Right ventricle myocardium superior (tissue), 1 donor: ENCODE measurements around the gene UPB1. TPM values are rescaled to one million over a fixed set of nuclear protein-coding genes. Genes with fewer than 3 reads are reported as not detected.

Experiments used
- ATAC-seq: fragments of 200-7000 bp; cut with Tn5 transposase; one replicate; pipeline ENCODE4 v1.9.1; 2020; ENCODE audit warnings: mild to moderate bottlenecking; ENCODE audit not compliant: poor library complexity
- DNase-seq: peaks from one replicate; pipeline ENCODE4 v3.0.0-alpha.2; 2020
- intact Hi-C: fragments of 100-400 bp; cut with DNase I; formaldehyde crosslinking; loops from one replicate; pipeline ENCODE4 v1.11.2; 2022
- long read RNA-seq: library from polyadenylated mRNA; unstranded; transcript quantifications from one replicate; pipeline ENCODE4 v2.0.0, GENCODE V29; 2021
- total RNA-seq: library from RNA; stranded (reverse); fragmentation: NEBNext Ultra II Directional; extraction: Animal tissue kit (Norgen Biotek cat#: 25700); gene quantifications from one replicate; pipeline ENCODE4 v1.2.1, GENCODE V29; 2021
- donor health status: DM: no; HTN: yes; CAD: no; lungs with severe emphysema.

UPB1 gene
- total RNA-seq: 1.7 TPM
- long read RNA-seq, partial matches to known transcripts: 0 of 1 reads
- long read RNA-seq, other reads (novel, unspliced or antisense): 1 of 1 reads

DNA sequence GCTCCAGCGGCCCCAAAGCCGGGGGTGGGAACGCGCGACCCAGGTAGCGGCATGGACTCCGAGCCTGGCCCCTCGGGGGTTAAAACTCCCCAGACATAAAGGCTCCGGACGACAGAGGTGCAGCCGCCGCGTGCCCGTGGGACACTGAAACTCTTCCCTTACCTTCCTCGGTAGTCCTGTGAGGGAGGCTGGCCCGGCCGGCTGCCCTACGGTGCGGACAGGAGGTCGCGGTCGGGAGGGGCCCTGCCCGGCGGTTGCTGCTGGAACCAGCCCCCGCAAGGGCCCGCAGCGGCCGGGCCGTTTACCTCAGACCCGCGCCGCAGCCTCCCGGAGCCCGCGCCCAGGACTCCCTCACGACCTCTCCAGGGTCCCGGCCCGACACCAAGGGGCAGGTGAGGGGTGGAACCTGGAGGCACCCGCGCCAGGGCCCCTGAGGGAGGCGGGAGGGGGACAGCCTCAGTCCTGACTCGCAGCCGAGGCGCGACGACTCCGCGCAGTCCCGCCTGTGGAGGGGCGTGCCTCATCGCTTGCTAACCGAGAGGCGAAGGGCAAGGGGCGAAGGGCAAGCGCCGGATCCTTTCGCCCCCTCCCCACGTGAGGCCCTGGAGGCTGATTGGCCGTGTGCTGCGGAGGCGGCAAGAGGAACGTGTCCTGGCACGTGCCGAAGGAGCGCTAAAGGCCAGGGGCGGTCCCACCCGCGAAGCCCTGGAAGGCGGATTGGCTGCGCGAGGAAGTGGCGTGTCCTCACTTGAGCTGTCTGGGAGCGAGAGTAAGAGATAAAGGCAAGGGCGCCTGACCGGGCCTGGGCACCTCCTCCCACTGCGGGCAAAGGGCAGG lies at the start of gene UPB1:
Gene UPB1, plus strand, starts transcription at position 805 of the 837 bp plus-strand sequence. CDS start 72 bp downstream, outside the sequence.
- intact Hi-C loops: no loop called here

DNA sequence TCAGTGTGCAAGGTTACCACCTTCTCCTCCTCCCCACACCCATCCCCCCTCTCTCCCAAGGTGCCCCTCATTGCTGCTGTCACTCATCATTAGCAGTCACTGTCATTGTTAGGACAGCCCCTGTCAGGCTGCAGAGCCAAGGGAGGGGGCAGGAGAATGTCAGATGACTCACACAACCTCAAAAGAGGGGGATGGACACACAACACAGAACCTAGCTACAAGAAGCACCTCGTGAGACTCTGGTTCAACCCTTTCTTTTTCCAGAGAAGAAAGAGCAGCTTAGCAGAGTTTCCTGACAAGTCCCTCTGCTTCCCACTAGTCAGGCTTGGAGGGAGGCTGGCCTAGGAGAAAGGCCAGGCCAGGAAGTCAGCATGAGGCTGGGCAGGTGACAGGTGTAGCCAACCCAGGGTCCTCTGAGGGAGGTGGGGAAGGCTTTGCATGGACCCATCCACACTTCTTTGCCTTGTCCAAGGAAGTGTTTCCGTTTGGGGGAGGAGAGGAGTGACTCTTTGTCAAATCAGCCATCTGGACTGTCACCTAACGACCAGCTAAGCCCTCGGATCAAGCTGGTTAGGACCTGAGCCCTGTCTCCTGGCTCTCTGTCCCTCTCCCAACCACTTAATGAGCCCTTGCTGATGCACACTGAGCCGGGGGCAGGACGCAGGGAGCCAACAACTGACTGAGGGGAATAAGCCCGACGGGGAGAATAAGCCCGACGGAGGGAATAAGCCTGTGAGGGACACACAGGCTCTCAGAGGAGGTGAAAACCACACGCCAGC lies 49.5 kb upstream of the UPB1 start:
- intact Hi-C loops: no loop called here
- ATAC-seq (no peak), DNase-seq (no peak)

More for the DNA sequence above, at the start of gene UPB1:
- no peak for DNase-seq
- peak; percentile 54 for ATAC-seq

DNA sequence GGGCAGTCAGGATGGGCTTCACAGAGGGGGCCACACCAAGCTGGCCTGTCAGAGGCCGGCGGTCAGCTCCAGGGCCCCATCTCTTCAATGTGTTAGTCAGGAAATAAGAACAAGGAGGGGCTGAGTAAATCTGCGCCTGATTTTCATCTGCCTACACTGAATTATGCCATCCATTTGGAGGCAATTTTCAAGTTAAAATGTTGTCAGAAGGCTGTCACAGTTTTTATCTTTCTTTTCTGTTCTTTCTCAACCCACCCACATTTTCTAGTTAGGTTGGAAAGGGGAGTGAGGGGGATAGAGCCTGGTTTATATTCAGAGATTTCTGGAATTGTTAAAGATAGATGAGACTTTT lies 48.9 kb upstream of the UPB1 start:
- ATAC-seq: no peak
- intact Hi-C loops: no loop called here
- no peak for DNase-seq

- intact Hi-C loops: no loop called here
- peak; percentile 23 for ATAC-seq
- no peak for DNase-seq
Observed at GRCh38 chr22:24450610-24451009, 44.5 kb upstream of the UPB1 start.

DNA sequence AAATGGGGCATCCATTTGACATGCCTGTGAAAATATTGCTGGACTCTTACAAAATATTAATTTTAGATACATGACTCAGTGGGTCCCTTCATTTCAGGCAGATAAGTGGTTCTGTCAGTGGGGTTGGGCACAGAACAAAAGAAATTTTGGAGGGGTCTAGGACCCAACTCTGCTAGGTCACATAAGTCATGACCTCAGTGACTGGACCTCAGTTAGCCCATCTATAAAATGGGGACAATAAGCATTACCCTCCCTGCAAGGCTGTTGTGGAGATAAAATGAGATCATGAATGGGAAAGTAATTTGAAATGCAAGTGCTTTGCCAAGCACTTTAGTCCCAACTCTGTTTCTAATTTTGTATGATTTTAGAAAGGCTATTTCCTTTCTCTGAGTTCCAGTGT lies 44.0 kb upstream of the UPB1 start:
- intact Hi-C loops: no loop called here

GRCh38 chr22:24453853-24454252 lies 41.3 kb upstream of the UPB1 start:
- intact Hi-C loops: no loop called here
- ATAC-seq (no peak), DNase-seq (no peak)

More for the DNA sequence above, 44.0 kb upstream of the UPB1 start:
- ATAC-seq: no peak
- no peak for DNase-seq

GRCh38 chr22:24455039-24455438 lies 40.1 kb upstream of the UPB1 start:
- no peak for DNase-seq
- peak; percentile 71 for ATAC-seq
- intact Hi-C loops: no loop called here

- ATAC-seq (peak; percentile 85), DNase-seq (peak; percentile 80)
- intact Hi-C loops: no loop called here
Observed at GRCh38 chr22:24455751-24456426, 39.2 kb upstream of the UPB1 start.

DNA sequence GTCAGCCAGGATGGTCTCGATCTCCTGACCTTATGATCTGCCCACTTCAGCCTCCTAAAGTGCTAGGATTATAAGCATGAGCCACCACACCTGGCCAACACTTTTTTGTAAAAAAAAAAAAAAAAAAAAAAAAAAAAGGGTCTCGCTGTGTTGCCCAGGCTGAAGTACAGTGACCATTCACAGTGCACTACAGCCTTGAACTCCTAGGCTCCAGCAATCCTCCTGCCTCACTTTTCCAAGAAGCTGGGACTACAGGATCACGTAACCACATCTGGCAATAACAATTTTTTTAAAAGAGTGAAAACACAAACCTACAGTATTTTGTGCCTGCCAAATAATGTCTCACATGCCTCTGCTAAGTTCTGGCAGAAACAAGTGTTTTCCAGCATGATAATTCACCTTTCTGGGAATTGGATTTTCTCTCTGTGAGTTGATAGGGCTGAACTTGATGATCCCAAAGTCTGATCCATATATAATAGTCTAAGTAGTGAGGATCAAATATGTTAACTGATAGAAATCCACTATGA lies 37.2 kb upstream of the UPB1 start:
- no peak for ATAC-seq
- DNase-seq: no peak
- intact Hi-C loops: no loop called here

DNA sequence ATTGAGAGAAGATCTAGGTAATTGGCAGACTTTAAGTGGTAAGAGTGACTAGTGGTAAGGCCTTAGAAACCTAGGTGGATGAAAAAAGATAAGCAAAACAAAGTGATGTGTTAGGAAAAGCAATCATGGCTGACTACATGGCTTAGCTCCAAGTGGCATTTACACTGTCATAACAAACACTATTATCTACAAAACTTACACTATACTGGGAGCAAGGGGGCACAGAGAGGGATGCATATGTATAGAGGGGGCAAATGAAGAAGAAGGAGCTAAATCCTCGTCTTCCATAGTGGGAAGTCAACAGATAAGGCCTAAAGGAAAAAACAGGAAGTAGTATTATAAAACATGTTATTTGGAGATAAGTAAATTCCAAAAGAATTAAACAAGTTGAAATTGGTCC lies 35.2 kb upstream of the UPB1 start:
- ATAC-seq (no peak), DNase-seq (no peak)
- intact Hi-C loops: no loop called here

DNA sequence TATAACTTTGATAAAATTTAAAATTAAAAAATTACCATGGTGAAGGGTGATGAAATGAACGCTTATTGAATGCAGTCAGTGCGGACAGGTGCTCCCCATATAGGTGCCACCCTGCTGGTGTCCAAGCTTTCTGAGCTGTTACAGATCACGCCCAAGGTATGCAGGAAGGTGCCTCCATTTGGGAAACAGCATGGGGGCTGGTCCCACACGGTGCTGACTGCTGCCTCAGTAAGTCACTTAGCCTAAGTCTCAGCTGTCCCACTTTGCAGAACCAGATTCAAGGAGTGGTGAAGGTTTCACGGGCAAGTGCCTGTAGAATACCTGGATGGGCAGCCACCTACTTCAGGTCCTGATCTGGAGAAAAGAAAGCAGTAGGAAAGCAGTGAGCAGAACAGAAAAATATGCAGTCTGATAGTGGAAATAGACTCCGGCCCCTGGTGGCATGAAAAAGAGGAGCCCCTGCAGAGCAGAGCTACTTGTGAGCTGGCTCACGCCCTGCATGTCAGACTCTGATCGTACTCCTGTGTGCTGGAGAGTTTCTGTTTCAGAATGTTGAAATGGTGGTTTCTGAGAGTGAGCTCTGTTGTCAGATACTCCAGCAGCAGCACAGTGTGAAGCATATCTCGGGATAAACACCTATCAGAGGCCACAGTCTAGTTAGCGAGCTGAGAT lies 34.6 kb upstream of the UPB1 start:
- ATAC-seq: no peak

DNA sequence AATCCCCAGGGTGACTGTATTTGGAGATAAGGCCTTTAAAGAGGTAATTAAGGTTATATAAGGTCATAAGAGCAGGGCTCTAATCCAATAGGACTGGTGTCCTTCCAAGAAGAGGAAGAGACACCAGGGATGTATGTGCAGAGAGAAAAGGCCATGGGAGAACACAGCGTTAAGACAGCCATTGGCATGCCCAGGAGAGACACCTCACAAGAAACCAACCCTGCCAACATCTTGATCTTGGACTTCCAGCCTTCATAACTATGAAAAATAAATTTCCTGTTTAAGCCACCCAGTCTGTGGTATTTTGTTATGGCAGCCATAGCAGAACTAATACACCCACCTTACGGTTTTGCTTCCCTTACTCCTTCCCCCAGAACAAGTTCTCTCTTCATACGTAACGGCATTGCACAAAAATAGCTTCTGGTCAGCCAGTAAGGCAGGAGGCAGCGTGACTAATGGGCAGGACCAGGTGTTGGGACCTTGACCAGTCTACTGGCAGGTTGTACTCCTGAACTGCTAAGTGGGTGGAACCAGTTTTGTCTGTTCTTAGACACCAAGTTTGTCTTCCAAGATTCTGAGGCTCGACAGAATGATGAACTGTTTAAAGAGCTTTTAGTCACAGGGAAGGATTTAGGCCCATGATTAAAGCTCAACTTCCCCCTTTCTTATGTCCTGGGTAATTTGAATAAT lies 31.9 kb upstream of the UPB1 start:
- no peak for ATAC-seq
- intact Hi-C loops: no loop called here
- DNase-seq: no peak

More for the DNA sequence above, 34.6 kb upstream of the UPB1 start:
- intact Hi-C loops: no loop called here
- no peak for DNase-seq

- ATAC-seq: no peak
- intact Hi-C loops: no loop called here
- DNase-seq: no peak
Observed at GRCh38 chr22:24465566-24465965, 29.6 kb upstream of the UPB1 start.

DNA sequence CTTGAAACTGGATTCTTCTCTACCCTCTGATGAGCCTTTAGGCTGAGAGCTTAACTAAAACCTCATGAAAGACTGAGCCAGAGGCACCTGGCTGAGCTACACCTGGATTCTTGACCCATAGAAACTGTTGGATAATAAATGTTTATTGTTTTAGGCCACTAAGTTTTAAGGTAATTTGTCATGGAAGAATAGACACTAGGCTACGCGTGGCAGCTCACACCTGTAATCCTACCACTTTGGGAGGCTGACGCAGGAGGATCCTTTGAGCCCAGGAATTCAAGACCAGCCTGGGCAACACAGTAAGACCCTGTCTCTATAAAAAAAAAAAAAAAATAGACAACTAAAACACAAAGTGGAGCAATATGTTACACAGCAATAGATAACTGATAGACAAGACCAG lies 29.2 kb upstream of the UPB1 start:
- intact Hi-C loops: no loop called here
- ATAC-seq (no peak), DNase-seq (no peak)

DNA sequence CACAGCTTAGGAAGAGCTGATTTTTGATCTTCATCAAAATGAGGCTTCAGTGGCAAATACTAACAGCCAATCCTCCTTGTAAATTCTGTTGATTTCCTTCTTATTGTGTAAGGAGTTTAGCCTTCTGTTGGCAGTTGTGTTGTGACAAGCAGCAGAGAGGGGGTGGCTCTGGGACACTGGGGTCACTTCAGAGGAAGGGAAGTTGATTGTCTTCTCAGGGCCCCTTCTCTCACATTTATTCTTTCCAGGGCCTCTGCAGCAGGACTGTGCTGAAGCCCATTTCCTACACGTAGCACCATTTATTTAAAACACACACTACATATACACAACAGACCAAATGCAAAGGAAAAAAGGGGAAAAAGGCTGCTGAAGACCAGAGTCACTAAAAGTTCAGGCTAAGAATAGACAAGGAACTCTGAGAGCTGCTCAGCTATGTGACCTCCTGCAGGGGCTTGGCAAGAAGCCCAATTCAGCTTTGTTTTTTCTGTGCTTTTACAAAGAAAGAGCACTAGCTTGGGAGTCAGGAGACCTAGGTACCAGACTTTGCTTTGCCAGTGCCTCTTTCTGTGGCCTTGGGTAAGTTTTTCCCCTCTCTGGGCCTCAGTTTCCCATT lies 28.3 kb upstream of the UPB1 start:
- DNase-seq: no peak
- intact Hi-C loops: no loop called here

GRCh38 chr22:24467340-24467739 lies 27.8 kb upstream of the UPB1 start:
- intact Hi-C loops: no loop called here
- ATAC-seq: no peak
- DNase-seq: no peak

More for the DNA sequence above, 28.3 kb upstream of the UPB1 start:
- ATAC-seq: peak; percentile 74

DNA sequence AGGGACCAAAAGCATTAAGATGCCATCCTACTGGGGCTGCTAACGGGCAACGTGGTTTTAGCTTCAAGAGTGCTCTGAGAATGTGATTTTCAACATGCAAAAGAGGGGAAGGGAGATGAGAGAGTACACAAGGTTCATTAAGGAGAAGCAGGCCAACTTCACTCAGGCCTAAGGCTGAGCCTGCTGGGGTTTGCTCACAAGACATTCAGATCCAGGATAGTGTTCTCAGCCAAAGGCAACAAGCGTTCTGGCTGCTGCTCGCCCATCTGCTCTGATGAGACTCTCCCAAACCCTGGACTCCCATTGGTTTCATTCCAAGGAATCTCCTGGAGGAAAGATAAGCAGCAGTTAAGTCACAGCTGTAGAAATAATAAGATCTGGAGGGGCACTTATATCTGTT lies 23.6 kb upstream of the UPB1 start:
- ATAC-seq (peak; percentile 94), DNase-seq (peak; percentile 85)
- intact Hi-C loops: no loop called here

DNA sequence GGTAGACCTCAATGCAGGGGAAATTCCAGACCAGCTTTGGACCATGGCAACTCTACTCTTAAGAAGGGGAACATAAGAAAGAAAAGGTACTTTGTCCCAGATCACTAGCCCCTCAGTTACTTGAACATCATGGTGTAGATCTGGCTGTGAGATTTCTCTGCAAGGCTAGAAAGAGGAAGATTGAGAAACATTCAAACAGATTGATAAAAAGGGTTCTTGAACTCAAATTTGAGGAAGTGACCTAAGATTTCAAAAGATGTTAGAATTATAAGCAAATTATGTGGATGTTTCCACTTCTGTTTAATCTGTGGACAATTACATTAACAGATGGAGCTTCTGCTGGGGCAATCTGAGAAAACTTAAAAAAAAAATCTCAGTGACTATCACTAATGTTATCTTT lies 21.8 kb upstream of the UPB1 start:
- ATAC-seq (no peak), DNase-seq (no peak)
- intact Hi-C loops: no loop called here
